Endothelial cell (in vitro differentiated cells): ENCODE results near the gene CRTC1. TPM values are rescaled to one million over a fixed set of nuclear protein-coding genes. Genes with fewer than 3 reads are reported as not detected.

Source experiments
- DNase-seq: peaks from one replicate; pipeline ENCODE4 v3.0.0; 2021; ENCODE audit warnings: low spot score
- H3K27ac Mint-ChIP-seq: one replicate; pipeline ENCODE4 v1.8.0; 2021; ENCODE audit warnings: mixed read lengths, inconsistent platforms; ENCODE audit not compliant: unreplicated experiment
- H3K27me3 Mint-ChIP-seq: one replicate; pipeline ENCODE4 v1.8.0; 2021; ENCODE audit warnings: mild to moderate bottlenecking, moderate library complexity, mixed read lengths, inconsistent platforms; ENCODE audit not compliant: unreplicated experiment
- H3K36me3 Mint-ChIP-seq: one replicate; pipeline ENCODE4 v1.8.0; 2021; ENCODE audit warnings: mild to moderate bottlenecking, low read depth, mixed read lengths, inconsistent platforms; ENCODE audit not compliant: unreplicated experiment
- H3K4me1 Mint-ChIP-seq: one replicate; pipeline ENCODE4 v1.8.0; 2021; ENCODE audit warnings: mild to moderate bottlenecking, mixed read lengths, inconsistent platforms; ENCODE audit not compliant: unreplicated experiment
- H3K4me3 Mint-ChIP-seq: one replicate; pipeline ENCODE4 v1.8.0; 2021; ENCODE audit warnings: mild to moderate bottlenecking, mixed read lengths, inconsistent platforms; ENCODE audit not compliant: unreplicated experiment
- H3K9me3 Mint-ChIP-seq: one replicate; pipeline ENCODE4 v1.8.0; 2021; ENCODE audit warnings: mixed read lengths, inconsistent platforms; ENCODE audit not compliant: unreplicated experiment
- total RNA-seq: library from RNA; stranded (reverse); fragmentation: NEBNext Ultra II Directional; extraction: Animal tissue kit (Norgen Biotek cat#: 25700); gene quantifications from one replicate; pipeline ENCODE4 v1.2.1, GENCODE V29; 2021; ENCODE audit not compliant: unreplicated experiment
- TF ChIP-seq, protein P1 (sequence below): fragments of 200-600 bp; sonication (generic); IDR thresholded peaks from one replicate; pipeline ENCODE4 v1.5.0; 2021; ENCODE audit warnings: antibody characterized with exemption; ENCODE audit not compliant: unreplicated experiment

The CRTC1 gene
- total RNA-seq, 1 donor from 2014 or later: 17.5 TPM

DNA sequence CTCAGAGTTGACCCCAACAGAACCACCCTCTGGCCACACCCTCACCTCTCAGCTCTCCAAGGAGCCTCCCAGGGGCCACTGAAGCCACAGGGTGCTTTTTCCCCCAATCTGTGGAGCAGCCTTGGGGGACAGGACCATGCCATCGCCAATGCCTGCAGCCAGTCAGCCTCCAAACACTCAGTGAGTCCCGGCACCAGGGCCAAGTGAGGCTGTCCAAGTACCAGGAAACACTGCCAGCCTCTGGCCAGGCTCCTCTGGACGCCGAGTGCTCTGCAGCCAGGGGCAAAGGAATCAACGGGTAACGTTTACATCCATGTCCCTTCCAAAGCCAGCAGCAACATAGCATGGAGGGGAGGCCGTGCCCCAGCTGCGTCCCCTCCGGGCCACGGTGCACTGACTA lies 117.2 kb downstream of the CRTC1 start:
- Mint-ChIP-seq H3K36me3 (no peaks in the 10 kb centered on the region), H3K4me3 (no peak overlapping the region), H3K4me1 (no peaks in the 10 kb centered on the region), H3K27ac (no peak overlapping the region), H3K27me3 (peaks cover 8% of the 10 kb centered on the region), H3K9me3 (no peaks in the 10 kb centered on the region)
- DNase-seq: no peak
- TF ChIP-seq, protein P1, sequence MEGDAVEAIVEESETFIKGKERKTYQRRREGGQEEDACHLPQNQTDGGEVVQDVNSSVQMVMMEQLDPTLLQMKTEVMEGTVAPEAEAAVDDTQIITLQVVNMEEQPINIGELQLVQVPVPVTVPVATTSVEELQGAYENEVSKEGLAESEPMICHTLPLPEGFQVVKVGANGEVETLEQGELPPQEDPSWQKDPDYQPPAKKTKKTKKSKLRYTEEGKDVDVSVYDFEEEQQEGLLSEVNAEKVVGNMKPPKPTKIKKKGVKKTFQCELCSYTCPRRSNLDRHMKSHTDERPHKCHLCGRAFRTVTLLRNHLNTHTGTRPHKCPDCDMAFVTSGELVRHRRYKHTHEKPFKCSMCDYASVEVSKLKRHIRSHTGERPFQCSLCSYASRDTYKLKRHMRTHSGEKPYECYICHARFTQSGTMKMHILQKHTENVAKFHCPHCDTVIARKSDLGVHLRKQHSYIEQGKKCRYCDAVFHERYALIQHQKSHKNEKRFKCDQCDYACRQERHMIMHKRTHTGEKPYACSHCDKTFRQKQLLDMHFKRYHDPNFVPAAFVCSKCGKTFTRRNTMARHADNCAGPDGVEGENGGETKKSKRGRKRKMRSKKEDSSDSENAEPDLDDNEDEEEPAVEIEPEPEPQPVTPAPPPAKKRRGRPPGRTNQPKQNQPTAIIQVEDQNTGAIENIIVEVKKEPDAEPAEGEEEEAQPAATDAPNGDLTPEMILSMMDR: no peak

- Mint-ChIP-seq H3K4me3 (no peak overlapping the region), H3K27me3 (peaks cover 9% of the 10 kb centered on the region), H3K4me1 (no peaks in the 10 kb centered on the region), H3K27ac (no peak overlapping the region), H3K9me3 (no peaks in the 10 kb centered on the region), H3K36me3 (no peaks in the 10 kb centered on the region)
- TF ChIP-seq, protein P1: no peak
- no peak for DNase-seq
These were observed 118.9 kb downstream of the CRTC1 start for GRCh38 chr19:18802354-18802753.

GRCh38 chr19:18803550-18804138 lies 120.2 kb downstream of the CRTC1 start:
- Mint-ChIP-seq H3K36me3 (no peaks in the 10 kb centered on the region), H3K4me3 (no peak overlapping the region), H3K4me1 (no peaks in the 10 kb centered on the region), H3K9me3 (no peaks in the 10 kb centered on the region), H3K27me3 (peaks cover 5% of the 10 kb centered on the region), H3K27ac (no peak overlapping the region)
- TF ChIP-seq, protein P1: no peak
- DNase-seq: no peak

GRCh38 chr19:18804139-18804601 lies 120.7 kb downstream of the CRTC1 start:
- Mint-ChIP-seq H3K27me3 (peaks cover 5% of the 10 kb centered on the region), H3K9me3 (no peaks in the 10 kb centered on the region), H3K27ac (no peak overlapping the region), H3K36me3 (no peaks in the 10 kb centered on the region), H3K4me3 (no peak overlapping the region), H3K4me1 (no peaks in the 10 kb centered on the region)
- TF ChIP-seq, protein P1: no peak
- no peak for DNase-seq

DNA sequence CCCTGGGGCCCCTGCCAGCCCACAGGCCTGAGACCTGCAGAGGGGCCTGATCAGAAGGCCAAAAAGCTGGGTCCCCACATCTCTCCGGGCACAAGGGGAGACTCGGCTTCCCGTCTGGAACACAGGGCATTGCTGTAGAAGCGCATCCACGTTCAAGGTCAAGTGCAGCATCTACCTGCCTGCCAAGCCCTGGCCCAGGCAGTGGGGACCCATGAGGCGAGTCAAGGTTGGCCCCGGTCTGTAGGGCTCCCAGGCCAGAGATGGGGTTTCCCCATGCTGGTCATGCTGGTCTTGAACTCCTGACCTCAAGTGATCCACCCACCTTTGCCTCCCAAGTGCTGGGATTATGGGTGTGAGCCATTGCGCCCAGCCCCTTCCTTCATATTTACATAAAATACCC lies 121.2 kb downstream of the CRTC1 start:
- Mint-ChIP-seq H3K9me3 (no peaks in the 10 kb centered on the region), H3K27me3 (peaks cover 8% of the 10 kb centered on the region), H3K36me3 (no peaks in the 10 kb centered on the region), H3K27ac (no peak overlapping the region), H3K4me3 (no peak overlapping the region), H3K4me1 (no peaks in the 10 kb centered on the region)
- no peak for DNase-seq
- TF ChIP-seq, protein P1: no peak
